Measurements from ENCODE around the gene PVALB. TPM values are rescaled to one million over a fixed set of nuclear protein-coding genes. Genes with fewer than 3 reads are reported as not detected.

PVALB gene
- total and polyA plus RNA-seq, 2 experiments from 2014 or later: not detected

GRCh38 chr22:36753120-36753802 lies 63.6 kb downstream of the PVALB start:
- Histone ChIP-seq H3K27me3 (peaks cover 13% of the 10 kb centered on the region), H3K27ac (no peak overlapping the region), H3K4me1 (ENCODE audit: insufficient read depth) (no peaks in the 10 kb centered on the region), H3K4me2 (no peak overlapping the region), H3K36me3 (replicated peaks; ENCODE audit: insufficient read depth, low read depth) (no peaks in the 10 kb centered on the region), H3K9me2 (replicated peaks; ENCODE audit: insufficient read depth) (no peaks in the 10 kb centered on the region), H3K4me3 (no peak overlapping the region), H2AFZ (no peak overlapping the region), H3K9me3 (ENCODE audit: low read depth) (no peaks in the 10 kb centered on the region), H3K79me2 (no peaks in the 10 kb centered on the region), H4K20me1 (ENCODE audit: insufficient read depth, poor library complexity, severe bottlenecking) (no peaks in the 10 kb centered on the region)
- WGBS (ENCODE audit: low lambda C conversion rate, missing lambda C conversion rate): 66% methylated on average over 4 of the region's 4 CpGs
- no peak for TF ChIP-seq EZH2 (IDR thresholded peaks at IDR 0.05; ENCODE audit: borderline replicate concordance)
- TF ChIP-seq, protein P1, sequence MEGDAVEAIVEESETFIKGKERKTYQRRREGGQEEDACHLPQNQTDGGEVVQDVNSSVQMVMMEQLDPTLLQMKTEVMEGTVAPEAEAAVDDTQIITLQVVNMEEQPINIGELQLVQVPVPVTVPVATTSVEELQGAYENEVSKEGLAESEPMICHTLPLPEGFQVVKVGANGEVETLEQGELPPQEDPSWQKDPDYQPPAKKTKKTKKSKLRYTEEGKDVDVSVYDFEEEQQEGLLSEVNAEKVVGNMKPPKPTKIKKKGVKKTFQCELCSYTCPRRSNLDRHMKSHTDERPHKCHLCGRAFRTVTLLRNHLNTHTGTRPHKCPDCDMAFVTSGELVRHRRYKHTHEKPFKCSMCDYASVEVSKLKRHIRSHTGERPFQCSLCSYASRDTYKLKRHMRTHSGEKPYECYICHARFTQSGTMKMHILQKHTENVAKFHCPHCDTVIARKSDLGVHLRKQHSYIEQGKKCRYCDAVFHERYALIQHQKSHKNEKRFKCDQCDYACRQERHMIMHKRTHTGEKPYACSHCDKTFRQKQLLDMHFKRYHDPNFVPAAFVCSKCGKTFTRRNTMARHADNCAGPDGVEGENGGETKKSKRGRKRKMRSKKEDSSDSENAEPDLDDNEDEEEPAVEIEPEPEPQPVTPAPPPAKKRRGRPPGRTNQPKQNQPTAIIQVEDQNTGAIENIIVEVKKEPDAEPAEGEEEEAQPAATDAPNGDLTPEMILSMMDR (IDR thresholded peaks at IDR 0.05; ENCODE audit: poor library complexity): no peak
- no peak for TF ChIP-seq EZH2phosphoT487 (IDR thresholded peaks at IDR 0.05; ENCODE audit: low read depth, severe bottlenecking, unreplicated experiment)
- DNase-seq (ENCODE audit: low spot score): peak; percentile 43

Other genes with a start within 250 kb of the PVALB start
- not detected in 2 replicates for gene CACNG2, start 113.3 kb downstream of the PVALB start, total RNA-seq
- gene CACNG2, start 113.3 kb downstream of the PVALB start, polyA plus RNA-seq: not detected in 2 replicates
- 13.7 and 15.3 TPM in 2 replicates for gene IFT27, start 40.9 kb downstream of the PVALB start, total RNA-seq
- 25.3 and 36.4 TPM in 2 replicates for gene IFT27, start 40.9 kb downstream of the PVALB start, polyA plus RNA-seq
- 0.37 and 1.5 TPM in 2 replicates for gene NCF4, start 44.0 kb upstream of the PVALB start, total RNA-seq
- gene NCF4, start 44.0 kb upstream of the PVALB start, polyA plus RNA-seq: 0.41 and 0.54 TPM in 2 replicates
- gene CSF2RB, start 96.6 kb upstream of the PVALB start, total RNA-seq: 0.28 and 0.83 TPM in 2 replicates
- gene CSF2RB, start 96.6 kb upstream of the PVALB start, polyA plus RNA-seq: not detected in 2 replicates
- gene TST, start 202.4 kb upstream of the PVALB start, total RNA-seq: 111 and 114 TPM in 2 replicates
- 47.0 and 50.2 TPM in 2 replicates for gene TST, start 202.4 kb upstream of the PVALB start, polyA plus RNA-seq
- 136 and 156 TPM in 2 replicates for gene MPST, start 202.7 kb upstream of the PVALB start, total RNA-seq
- 179 and 193 TPM in 2 replicates for gene MPST, start 202.7 kb upstream of the PVALB start, polyA plus RNA-seq
- gene KCTD17, start 234.7 kb upstream of the PVALB start, total RNA-seq: 15.2 and 22.6 TPM in 2 replicates
- gene KCTD17, start 234.7 kb upstream of the PVALB start, polyA plus RNA-seq: 25.4 and 33.4 TPM in 2 replicates

Measured in hepatocyte (in vitro differentiated cells).